DOHH2 (cell line): ENCODE data around the gene RASA3.

Source experiments
- CTCF ChIP-seq: fragments of 200-600 bp; sonication (generic); IDR thresholded peaks from one replicate; pipeline ENCODE4 v1.5.1; 2014; ENCODE audit warnings: antibody characterized with exemption, mild to moderate bottlenecking, low read depth, low read length; ENCODE audit not compliant: poor library complexity, severe bottlenecking
- EZH2phosphoT487 ChIP-seq: fragments of 200-600 bp; sonication (generic); IDR thresholded peaks from 2 replicates; pipeline ENCODE4 v1.6.1; 2017; ENCODE audit warnings: borderline replicate concordance, mild to moderate bottlenecking, antibody characterized with exemption, low read length, moderate library complexity, mixed read lengths

DNA sequence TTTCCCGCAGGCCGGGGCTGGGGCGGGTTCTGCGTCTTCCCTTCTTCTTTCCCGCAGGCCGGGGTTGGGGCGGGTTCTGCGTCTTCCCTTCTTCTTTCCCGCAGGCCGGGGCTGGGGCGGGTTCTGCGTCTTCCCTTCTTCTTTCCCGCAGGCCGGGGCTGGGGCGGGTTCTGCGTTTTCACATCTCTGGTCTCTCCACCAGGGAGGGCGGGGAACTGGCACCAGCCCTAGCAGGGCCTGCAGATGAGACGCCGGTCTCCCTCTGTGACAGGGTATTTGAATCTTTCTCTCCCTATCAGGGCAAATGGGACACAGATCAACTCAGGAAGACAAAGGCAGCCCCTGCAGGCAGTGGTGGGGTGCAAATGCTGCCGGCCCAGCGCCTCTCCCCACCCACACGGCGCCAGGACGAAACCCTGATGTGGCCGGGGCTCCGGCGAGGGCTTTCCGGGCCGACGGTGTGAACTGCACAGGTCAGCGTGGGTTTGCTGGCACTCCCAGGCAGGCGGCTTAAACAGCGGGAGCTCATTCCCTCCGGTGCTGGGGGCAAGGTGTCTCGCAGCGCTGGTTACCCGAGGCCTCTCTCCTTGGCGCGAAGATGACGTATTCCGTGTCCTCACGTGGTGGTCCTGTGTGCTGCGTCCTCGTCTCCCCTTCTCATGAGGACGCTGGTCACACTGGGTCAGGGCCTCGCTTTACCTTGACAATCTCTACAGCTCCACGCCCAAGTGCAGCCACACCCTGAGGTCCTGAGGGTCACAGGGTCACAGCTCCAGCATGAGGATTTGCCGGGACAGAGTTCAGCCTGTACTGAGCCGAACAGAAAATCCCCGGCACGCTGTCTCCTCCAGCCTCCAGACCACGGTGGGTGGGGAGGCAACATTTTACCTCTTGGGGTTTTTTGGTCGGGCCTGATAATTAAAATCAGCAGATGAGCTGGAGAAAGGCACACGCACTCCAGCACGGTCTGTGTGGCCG lies 157.8 kb downstream of the RASA3 start:
- TF ChIP-seq CTCF = no peak
- no peak for TF ChIP-seq EZH2phosphoT487
